ENCODE data around the gene MEGF9.
A peak's percentile ranks its signal among the peaks of the same experiment; 100 is the strongest.

Gene MEGF9

GRCh38 chr9:120622790-120623189 is 91.5 kb downstream of the MEGF9 start:
- no peak overlapping the region for H3K4me3 ChIP-seq (replicated peaks; ENCODE audit: low read depth, low read length)
- H3K27me3 ChIP-seq (replicated peaks; ENCODE audit: control insufficient read depth, insufficient read depth, low read length) = no peaks in the 10 kb centered on the region
- no peaks in the 10 kb centered on the region for H3K36me3 ChIP-seq (ENCODE audit: control insufficient read depth, insufficient read depth, low read length)
- no peak for DNase-seq (ENCODE audit: extremely low read depth, insufficient read length)
- TF ChIP-seq, protein P1, sequence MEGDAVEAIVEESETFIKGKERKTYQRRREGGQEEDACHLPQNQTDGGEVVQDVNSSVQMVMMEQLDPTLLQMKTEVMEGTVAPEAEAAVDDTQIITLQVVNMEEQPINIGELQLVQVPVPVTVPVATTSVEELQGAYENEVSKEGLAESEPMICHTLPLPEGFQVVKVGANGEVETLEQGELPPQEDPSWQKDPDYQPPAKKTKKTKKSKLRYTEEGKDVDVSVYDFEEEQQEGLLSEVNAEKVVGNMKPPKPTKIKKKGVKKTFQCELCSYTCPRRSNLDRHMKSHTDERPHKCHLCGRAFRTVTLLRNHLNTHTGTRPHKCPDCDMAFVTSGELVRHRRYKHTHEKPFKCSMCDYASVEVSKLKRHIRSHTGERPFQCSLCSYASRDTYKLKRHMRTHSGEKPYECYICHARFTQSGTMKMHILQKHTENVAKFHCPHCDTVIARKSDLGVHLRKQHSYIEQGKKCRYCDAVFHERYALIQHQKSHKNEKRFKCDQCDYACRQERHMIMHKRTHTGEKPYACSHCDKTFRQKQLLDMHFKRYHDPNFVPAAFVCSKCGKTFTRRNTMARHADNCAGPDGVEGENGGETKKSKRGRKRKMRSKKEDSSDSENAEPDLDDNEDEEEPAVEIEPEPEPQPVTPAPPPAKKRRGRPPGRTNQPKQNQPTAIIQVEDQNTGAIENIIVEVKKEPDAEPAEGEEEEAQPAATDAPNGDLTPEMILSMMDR (IDR thresholded peaks at IDR 0.05; ENCODE audit: insufficient read depth, low read length, poor library complexity, severe bottlenecking) = no peak

GRCh38 chr9:120621941-120622340 is 92.3 kb downstream of the MEGF9 start:
- Histone ChIP-seq H3K4me3 (replicated peaks; ENCODE audit: low read depth, low read length) (no peak overlapping the region), H3K27me3 (replicated peaks; ENCODE audit: control insufficient read depth, insufficient read depth, low read length) (no peaks in the 10 kb centered on the region), H3K36me3 (ENCODE audit: control insufficient read depth, insufficient read depth, low read length) (no peaks in the 10 kb centered on the region)
- TF ChIP-seq, protein P1 (IDR thresholded peaks at IDR 0.05; ENCODE audit: insufficient read depth, low read length, poor library complexity, severe bottlenecking) = no peak
- DNase-seq (ENCODE audit: extremely low read depth, insufficient read length) = no peak

GRCh38 chr9:120619751-120620655 is 94.3 kb downstream of the MEGF9 start:
- TF ChIP-seq, protein P1 (IDR thresholded peaks at IDR 0.05; ENCODE audit: insufficient read depth, low read length, poor library complexity, severe bottlenecking) = peak; percentile 76
- no peaks in the 10 kb centered on the region for H3K27me3 ChIP-seq (replicated peaks; ENCODE audit: control insufficient read depth, insufficient read depth, low read length)
- H3K4me3 ChIP-seq (replicated peaks; ENCODE audit: low read depth, low read length) = no peak overlapping the region
- peak; percentile 5 for DNase-seq (ENCODE audit: extremely low read depth, insufficient read length)
- H3K36me3 ChIP-seq (ENCODE audit: control insufficient read depth, insufficient read depth, low read length) = no peaks in the 10 kb centered on the region

- no peak for DNase-seq (ENCODE audit: extremely low read depth, insufficient read length)
- TF ChIP-seq, protein P1 (IDR thresholded peaks at IDR 0.05; ENCODE audit: insufficient read depth, low read length, poor library complexity, severe bottlenecking) = no peak
- H3K27me3 ChIP-seq (replicated peaks; ENCODE audit: control insufficient read depth, insufficient read depth, low read length) = no peaks in the 10 kb centered on the region
- H3K36me3 ChIP-seq (ENCODE audit: control insufficient read depth, insufficient read depth, low read length) = no peaks in the 10 kb centered on the region
- H3K4me3 ChIP-seq (replicated peaks; ENCODE audit: low read depth, low read length) = no peak overlapping the region
These were observed 97.0 kb downstream of the MEGF9 start for GRCh38 chr9:120616966-120617935.

DNA sequence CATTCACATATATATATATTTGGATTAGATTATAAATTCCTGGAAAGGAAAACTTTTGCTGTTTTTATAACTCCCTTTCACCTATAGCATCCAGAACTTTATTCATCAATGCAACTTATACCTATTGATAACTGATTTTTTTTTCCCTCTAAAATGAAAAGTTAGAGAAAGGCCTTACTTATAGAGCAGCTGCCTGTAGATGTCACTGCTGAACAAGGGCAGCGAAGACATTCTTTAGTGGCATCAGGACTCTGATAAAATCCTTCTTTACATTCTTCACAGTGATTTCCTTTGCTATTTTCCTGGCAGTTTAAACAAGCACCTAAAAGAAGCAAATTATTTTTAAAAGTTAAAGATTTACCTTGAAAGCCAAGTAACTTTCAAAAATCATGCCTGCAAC is 102.1 kb downstream of the MEGF9 start:
- no peak for DNase-seq (ENCODE audit: extremely low read depth, insufficient read length)
- TF ChIP-seq, protein P1 (IDR thresholded peaks at IDR 0.05; ENCODE audit: insufficient read depth, low read length, poor library complexity, severe bottlenecking) = peak; percentile 33
- Histone ChIP-seq H3K36me3 (ENCODE audit: control insufficient read depth, insufficient read depth, low read length) (no peaks in the 10 kb centered on the region), H3K27me3 (replicated peaks; ENCODE audit: control insufficient read depth, insufficient read depth, low read length) (no peaks in the 10 kb centered on the region), H3K4me3 (replicated peaks; ENCODE audit: low read depth, low read length) (no peak overlapping the region)
